ENCODE results near the gene SERPINA4.
"Not testable (repeated sequence)": the region's sequence is repeated elsewhere in the genome, so short reads cannot be mapped to it uniquely, and the experiment has no call there.

SERPINA4 gene

DNA sequence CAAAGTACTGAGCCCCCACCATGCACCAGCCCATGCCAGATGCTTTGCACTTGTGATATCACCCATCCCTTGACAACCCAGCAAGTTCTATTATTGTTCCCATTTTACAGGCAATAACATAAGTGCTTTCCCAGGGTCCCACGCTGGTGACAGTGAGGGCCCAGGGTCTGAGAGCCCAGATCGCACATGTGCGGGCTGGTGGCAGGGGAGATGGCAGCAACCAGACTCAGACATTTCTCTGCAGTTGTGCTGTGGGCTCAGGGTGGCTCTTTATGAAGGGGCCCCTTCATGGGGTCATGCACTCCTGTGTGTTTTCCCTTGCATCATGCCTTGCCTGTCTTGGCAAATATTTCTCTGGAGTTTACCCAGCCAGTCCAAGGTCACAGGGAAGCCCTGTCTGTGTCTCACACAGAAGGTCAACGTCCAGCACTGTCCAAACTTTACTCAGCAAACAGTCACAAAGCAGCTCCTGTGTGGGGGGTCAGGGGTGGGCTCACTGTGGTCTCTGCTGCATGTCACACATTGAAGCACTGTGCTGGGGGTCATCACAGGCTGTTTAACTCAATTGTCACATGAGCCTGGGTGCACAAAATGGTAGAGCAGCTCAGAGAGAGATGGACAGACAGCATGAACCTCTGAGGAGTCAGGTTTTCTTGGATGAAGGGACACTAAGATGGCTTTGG is 32.6 kb downstream of the SERPINA4 start:
- no peak for DNase-seq

DNA sequence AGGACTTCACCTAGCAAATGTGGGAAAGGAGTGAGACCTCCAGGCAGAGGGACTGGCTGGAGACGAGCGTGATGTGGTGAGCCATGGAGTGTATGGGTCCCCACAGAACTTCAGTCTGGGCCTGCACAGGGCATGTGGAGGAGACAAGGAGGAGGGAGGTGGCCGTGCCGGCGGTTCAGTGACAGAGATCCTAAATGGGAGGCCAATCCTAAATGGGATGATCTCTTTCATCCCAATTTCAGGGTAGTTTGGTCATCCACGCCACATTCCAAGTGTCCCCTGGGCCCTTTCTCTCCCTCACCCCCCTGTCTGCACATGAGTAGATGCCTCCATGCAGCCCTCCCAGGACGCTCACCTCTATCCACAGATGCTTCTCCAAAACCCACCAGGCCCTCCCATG is 33.2 kb downstream of the SERPINA4 start:
- no peak for DNase-seq

DNA sequence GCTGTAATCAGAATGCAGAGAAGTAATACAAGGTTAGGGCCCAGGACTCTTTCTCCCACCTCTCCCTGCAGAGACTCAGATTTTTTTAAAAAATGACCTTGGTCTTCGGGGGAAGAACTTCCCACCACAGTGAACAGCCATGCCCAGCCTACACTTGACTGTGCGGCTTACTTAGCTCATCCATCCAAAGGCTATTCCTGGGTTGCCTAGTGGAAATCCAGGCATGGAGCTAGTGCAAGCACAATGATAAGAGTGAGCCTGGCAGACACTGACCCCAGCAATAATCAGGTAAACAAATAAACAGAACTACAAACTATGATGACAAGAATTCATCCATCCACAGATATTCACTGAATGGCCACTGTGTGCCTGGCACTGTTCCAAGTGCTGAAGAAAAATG is 34.7 kb downstream of the SERPINA4 start:
- DNase-seq: no peak

DNA sequence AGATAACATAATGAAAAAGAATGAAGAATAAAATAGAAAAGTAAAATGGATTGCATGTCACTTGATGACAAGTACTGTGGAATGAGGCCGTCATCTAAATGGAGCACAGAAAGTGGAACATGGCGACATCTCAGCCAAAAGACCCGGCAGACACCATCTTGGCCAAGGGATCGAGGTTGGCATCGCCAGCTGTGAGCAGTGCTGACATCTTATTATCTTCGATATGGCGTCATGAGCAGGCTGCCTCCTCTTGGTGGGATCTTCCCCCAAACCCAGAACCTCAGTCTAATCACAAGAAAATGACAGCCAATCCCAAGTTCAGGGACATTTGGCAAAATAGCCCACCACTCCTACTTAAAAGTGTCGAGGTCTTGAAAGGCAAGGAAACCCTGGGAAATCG is 35.1 kb downstream of the SERPINA4 start:
- no peak for DNase-seq

DNA sequence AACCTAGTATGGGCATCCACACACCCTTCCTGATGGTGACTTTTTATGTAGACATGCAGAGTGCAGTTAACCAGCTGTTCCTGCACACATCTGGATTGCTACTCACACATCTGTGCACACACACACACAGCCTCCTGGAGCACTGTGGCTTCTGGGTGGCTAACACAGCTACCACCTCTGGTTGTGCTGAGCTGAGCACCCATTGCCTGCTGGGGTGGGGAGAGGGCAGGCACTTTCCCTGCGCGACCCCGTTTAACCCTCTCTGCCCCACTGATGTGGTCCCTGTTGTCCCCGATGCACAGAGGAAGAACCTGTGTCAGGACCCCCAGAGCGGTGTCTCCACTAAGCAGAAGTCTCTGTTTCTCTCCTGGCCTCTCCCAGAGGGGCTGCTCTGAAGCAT is 36.5 kb downstream of the SERPINA4 start:
- no peak for DNase-seq

DNA sequence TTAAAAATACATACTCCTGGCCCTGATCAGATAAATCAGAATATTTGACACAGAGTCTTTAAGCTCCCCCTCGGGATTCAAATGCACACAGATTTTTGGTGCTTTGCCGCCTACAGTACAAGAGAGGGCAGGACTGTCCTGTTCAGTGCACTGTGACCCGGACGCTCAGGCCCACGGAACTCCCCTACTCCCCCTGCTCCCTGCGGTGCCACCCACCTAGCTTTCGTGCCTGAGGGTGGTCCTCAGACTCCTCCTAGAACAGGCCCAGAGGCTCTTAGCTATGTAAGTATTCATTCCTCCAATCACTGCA is 37.2 kb downstream of the SERPINA4 start:
- DNase-seq: no peak

DNA sequence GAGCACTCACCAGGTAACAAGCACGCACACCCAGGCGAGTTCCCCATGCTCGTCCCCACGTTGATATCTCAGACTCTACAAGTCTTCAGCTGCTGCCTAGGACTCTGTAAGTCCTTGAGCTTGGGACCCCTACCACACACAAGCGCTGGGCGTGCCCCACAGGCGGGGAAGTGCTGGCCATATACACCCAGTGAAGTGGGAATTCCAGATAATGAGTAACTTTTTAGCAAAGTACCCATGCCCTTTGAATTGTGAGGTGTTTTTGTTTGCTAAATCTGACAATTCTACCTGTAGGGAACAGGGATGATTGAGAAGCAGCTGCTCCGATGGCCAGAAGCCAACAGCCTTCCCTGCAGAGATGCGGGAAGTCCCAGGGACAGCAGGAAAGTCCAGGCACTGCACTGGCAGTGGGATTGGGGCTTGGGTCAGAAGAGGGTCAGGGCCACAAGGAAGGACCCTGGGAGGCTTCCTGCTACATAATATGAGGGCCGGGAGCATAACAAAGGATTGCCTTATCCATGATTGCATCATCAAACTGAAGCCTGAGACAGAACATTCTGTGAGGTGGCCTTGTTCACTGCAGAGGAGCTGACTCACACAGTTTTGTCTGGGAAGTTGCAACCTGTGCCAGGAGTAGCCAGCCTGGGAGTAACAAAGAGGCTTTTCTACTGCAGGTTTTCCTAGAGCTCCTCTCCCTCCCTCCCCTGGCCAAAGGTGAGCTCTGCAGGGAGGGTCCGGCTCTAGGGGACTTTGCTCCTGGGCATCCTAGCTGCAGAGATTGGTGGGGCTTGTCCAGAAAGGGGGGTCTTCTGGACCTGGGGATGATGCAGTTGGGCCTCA is 37.8 kb downstream of the SERPINA4 start:
- no peak for DNase-seq

DNA sequence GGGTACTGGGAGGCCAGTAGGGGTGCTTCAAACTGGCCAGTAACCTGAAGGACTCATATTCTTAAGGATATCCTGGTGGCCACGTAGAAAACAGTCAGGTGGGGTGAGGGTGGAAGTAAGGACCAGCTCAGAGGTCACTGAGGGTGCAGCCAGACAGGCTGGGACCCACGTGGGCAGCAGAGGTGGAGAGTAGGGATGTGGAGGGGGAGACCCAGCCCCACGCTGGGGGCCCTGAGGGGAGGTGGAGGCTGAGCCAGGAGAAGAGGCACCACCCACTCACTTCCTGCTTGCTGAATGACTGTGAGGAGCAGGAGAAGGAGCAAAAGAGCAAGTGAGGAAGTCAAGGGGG is 38.4 kb downstream of the SERPINA4 start:
- DNase-seq: no peak

DNA sequence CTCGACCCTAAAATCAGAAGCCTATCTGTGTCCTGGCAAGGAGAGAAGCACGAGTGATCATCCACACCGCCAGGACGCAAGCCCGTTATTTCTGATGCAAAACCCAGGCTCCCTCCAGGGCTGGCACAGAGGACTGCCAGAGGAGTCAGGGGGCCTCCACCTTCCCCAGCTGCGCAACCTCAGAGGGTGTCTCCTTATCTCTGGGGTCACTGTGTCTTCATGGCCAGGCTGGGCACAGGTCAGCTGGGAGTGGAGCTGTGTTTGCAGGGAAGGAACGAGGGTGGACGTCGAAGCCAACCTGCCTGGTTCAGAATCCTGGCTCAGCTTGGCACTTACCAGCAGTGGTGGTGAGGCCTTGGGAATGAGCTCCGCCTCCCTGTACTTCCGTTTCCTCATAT is 38.9 kb downstream of the SERPINA4 start:
- DNase-seq: no peak

DNA sequence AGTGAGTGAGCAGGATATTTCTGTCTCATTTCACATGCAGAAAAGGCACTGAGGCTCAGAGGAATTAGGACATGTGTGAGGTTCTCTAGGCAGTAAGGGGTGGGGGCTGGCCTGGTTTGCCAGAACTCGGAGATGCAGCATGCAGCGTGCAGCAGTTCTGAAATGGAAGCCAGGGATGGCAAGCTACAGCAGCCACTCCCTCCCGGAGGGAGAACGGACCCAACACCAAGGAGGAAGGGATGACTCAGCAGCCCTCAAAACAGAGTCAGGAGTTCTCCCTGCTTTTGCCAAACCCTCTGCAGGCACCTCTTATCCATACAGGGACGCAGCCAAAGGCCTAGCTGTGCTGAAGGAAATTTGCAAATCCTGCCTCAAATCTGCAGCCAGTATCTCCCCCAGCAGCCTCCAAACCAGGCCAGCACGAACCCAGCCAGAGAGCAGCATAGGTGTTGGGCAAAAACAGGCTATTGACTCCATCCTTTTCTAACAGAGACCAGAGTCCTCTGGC is 40.7 kb downstream of the SERPINA4 start:
- no peak for DNase-seq

DNA sequence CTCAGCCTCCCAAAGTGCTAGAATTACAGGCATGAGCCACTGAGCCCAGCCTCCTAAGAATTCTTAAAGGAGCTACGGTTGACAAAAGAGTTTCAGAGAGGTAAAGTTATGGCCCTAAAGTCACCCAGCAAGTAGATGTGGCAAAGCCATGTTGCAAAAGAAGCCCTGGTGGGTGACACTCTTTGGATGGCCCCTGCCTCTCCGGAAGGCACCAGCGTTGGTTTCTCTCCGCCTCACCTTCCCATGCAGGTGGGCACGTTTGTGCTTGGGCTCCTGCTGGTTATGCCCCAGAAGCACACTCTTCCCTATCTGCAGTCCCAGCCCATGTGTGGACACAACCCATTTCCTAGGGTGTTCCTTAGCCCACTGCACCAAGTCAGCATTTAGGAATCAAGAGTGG is 41.5 kb downstream of the SERPINA4 start:
- no peak for DNase-seq

DNA sequence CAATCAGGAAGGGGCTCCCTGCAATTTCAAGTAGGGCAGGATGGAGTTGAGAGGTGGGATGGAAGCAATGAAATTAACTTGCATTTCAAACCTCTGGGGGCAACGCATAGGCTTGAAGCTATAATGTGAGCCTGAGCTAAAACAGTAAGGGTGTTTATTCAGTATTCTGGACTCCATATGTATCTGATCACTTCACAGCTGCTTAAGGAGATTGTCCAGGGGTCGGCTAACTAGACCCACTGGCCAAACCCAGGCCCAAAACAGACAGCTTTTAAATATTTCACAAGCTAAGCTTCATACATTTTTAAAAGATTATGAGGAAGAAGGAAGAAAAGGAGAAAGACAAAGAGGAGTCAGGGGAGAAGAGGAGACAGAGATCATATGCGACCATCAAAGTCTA is 44.1 kb downstream of the SERPINA4 start:
- no peak for DNase-seq

DNA sequence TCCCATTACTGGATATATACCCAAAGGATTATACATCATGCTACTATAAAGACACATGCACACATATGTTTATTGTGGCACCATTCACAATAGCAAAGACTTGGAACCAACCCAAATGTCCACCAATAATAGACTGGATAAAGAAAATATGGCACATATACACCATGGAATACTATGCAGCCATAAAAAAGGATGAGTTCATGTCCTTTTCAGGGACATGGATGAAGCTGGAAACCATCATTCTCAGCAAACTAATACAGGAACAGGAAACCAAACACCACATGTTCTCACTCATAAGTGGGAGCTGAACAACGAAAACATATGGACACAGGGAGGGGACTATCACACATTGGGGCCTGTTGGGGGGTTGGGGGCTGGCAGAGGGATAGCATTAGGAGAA is 47.7 kb downstream of the SERPINA4 start:
- not testable (repeated sequence) for DNase-seq

DNA sequence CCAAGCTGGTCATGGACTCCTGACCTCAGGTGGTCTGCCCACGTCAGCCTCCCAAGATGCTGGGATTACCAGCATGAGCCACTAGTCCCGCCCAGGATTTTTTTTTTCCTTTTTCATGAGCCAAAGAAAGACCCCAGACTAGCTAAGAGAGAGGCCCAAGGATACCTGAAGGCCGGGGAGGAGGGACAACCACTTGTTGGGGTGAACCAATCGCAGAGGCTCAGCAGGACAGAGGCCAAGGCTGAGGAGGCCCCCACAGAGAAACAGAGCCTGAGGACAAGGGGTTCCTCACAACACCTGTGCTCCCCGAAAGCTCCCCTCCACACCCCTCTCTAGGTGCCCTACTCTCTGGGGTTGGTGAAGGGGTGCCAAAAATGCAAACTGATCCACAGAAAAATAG is 49.9 kb downstream of the SERPINA4 start:
- no peak for DNase-seq

DNA sequence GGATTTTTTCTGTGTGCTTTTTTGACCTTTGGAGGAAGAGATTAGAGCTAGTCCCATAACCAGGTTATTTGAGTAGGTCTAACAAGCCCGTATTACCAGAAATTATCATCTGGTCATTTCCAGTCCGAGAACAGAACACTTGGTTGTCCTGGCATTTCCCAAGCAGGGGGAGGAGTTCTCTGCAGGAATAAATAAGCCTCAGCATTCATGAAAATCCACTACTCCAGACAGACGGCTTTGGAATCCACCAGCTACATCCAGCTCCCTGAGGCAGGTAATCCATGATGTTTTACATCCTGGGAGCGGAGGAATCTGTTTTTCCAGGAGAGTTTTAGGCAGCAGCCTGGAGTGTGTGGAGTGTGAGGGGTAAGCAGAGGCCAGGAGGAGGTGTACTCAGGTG is 50.9 kb downstream of the SERPINA4 start, which contains the start of gene SERPINA3:
Gene SERPINA3 (plus strand): TSS at position 218 of the 400 bp plus-strand sequence. CDS start 2,051 bp downstream, outside the sequence.
- no peak for DNase-seq

DNA sequence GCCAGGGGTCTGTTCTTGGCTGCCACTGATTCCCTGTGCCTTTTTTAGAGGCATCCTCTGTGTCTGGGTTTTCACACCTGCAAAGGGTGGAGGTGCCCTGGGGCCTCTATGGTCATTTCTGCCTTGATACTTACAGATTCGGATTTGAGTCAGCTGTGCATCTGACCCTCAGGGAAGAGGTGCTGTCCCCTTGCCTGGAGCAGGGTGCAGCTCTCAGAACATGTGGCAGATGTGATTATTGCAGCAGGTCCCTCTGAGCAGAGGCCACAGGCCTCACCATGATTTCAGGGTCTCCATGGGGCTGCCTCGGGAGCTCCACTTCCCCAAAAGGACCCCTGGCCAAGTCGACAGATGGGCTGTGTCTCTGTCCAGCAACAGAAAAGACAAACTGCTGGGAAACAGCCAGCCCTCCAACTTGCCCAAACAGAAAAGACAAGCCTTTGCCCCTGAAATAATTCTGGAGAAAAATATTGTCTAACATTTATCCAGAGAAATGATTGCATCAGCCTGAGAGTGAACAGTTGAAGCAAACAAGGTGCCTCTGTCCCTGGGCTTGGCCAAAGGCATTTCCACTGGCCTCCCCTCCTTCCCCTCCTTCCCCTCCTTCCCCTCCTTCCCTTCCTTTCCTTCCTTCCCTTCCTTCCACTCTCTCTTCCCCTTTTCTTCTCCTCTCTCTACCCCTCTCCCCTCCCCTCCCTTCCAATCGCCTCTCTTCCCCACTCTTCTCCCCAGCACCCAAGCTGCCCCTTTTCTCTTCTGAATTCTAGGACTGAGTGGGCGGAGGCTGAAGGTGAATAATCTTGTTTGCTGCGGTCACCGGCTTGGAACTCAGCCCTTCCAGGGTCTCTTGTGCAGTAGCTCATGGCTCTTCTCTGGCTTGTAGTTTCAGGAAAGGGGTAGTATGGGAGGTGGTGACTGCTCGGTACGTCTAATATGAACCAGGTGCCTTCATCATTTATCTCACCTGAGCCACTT is 51.6 kb downstream of the SERPINA4 start:
- DNase-seq: no peak

DNA sequence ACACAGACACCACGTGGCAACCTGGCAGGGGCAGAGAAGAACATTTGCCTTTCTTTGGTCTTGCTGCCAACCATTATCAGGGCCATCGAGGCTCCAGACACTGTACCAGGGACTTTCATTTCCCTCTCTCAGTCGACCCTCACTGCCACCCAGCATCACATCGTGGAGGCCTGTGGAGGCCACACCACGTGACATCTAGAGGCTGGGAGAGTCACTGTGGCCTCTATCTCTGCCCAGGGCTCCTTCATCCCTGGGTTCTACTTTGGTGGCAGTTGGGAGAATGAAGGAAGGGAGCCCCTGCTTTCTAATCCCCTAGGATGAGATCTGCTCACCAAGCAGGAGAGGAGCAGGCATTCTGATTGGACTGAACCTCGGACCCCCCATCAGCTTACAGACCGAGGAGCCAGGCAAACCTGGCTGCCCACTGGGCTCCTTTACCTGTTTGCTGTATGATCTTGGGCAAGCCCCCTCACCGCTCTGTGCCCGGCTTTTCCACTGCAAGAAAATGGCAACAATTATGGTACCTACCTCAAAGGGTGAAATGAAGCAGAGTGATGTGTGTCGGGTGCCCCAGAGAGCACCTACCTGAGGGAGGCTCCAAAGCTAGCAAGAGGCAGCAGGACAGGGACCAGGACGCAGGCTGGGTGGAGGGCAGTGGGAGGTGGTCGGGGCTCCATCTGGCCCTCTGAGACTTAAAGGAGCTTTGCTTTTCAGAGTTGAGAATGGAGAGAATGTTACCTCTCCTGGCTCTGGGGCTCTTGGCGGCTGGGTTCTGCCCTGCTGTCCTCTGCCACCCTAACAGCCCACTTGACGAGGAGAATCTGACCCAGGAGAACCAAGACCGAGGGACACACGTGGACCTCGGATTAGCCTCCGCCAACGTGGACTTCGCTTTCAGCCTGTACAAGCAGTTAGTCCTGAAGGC is 52.7 kb downstream of the SERPINA4 start:
- no peak for DNase-seq

DNA sequence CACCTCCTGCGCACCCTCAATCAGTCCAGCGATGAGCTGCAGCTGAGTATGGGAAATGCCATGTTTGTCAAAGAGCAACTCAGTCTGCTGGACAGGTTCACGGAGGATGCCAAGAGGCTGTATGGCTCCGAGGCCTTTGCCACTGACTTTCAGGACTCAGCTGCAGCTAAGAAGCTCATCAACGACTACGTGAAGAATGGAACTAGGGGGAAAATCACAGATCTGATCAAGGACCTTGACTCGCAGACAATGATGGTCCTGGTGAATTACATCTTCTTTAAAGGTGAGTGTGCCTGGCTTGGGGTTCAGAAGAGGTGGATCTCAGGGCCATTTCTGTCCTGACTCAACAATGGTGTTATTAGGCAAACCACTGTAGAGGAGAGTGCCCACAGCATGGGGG is 53.6 kb downstream of the SERPINA4 start:
- DNase-seq: no peak

DNA sequence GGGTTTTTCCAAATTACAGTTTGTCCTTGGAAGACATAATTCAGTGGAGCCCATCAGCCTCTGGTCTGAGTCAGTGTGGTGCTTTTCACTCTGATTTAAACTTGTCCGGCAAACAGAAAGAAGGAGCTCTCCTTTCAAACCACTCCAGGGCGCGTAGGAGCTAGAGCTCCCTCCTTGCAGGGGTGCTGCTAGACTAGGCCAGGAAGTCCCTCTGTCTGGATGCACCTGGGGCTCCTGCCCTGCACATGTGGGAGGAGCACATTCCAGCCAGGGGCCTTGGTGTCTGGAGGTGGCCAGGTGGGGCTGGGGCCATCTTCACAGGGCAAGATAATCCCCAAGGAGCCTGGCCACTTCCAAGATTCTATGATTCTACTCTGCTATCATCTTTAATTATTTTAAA is 54.0 kb downstream of the SERPINA4 start:
- DNase-seq: no peak

DNA sequence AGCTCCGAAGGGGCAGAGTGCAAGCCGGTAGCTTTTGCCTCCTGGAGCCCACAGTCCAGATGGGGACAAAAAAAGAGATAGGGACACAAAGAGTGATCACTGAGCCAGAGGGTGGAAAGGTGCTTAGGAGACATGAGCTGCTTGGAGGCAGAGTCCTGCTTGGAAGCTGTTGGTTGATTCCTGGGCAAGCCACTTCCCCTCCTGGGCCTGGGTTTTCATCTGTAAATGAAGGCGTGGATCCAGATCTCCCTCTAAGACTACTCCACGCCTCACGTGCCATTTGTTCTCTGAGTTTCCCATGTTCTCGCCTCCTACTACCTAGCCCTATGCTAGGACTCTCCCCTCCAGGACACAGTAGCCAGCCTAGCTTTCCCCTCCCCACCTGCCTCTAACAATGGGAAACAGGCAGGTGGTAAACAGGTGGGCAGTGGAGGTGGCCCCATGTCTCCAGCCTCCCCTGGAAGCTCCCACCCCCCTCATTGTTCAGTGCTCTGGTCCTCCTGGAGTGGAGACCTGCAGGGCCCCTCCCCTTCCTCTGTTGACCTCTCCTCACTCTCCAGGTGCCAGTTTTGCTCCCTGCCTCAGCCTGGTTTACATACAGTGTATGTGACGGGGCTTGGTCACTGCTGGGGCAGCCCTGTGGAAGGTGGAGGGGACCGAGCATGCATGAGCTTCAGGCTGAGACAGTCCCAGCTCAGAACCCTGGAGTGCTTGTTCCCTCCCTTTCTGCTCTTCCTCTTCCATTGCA is 54.8 kb downstream of the SERPINA4 start:
- no peak for DNase-seq

DNA sequence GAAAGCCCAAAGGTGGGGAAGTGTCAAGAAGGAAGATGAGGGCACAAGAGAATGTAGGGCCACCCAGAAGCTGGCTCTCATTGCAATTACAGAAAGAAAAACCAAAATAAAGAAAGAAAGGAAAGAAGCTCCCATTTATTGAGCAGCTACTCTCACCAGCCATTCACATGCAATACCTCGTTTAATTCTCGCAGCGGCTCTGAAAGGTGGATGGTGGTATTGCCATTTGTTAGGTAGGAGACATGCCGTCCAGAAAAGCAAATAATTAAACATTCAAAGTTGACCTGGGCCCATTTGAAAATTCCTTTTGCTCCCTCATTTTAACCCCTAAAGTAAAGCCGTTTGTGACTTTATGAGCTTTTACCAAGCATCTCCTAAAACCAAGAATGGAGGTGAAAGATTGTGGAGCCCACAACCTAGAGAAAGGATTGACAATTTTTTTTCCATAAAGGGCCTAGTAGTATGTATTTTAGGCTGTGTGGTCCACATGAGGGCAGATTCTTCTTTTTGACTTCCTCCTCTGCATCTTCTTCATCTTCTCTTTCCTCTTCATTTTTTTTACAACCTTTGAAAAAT is 56.2 kb downstream of the SERPINA4 start:
- no peak for DNase-seq
